GM12874 (cell line): ENCODE results near the gene INSYN2A.

Source experiments
- TF ChIP-seq, protein P1 (sequence below): IDR thresholded peaks from 2 replicates; pipeline ENCODE4 v1.5.1; 2011; ENCODE audit warnings: low read depth, mild to moderate bottlenecking, control low read depth, low read length, moderate library complexity; ENCODE audit not compliant: insufficient read depth

INSYN2A gene

DNA sequence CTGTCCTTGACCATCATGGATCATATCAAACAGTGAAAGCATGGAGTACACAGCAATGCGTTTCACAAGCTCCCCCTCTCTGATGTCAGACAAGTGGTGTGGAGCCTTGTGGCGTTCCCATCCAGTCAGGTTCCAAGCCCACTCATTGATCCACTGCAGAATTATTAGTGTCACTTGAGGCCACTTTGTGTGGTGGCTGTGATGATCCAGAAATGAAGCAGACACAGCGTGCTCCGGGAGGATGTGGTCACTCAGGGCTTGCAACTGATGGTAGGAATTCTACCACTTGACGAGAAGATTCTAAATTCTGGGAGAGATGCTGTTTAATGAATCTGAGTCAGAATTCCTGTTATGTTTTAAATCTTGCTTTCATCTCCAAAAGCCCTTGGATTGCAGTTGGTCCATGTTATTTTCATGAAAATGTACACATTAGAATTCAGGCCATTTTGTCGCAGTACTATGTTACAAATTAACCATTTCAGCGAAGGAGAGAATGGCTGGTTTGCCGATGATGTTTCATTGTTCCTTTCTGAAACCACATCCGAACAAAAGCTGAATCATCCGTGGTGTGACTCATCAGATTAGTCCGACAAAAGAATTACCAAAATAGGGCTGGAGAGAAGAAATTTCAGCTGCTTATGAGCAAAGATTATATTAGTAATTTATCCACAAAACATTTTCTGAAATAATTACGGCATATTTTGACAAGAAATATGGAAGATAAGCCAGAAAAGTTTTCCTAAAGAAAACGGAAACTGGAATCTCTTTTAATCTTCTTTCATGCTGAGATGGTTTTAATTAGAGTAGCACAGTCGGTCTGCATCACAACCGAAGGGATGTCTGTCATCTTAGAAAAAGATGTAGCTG lies 48.1 kb downstream of the INSYN2A start:
- TF ChIP-seq, protein P1, sequence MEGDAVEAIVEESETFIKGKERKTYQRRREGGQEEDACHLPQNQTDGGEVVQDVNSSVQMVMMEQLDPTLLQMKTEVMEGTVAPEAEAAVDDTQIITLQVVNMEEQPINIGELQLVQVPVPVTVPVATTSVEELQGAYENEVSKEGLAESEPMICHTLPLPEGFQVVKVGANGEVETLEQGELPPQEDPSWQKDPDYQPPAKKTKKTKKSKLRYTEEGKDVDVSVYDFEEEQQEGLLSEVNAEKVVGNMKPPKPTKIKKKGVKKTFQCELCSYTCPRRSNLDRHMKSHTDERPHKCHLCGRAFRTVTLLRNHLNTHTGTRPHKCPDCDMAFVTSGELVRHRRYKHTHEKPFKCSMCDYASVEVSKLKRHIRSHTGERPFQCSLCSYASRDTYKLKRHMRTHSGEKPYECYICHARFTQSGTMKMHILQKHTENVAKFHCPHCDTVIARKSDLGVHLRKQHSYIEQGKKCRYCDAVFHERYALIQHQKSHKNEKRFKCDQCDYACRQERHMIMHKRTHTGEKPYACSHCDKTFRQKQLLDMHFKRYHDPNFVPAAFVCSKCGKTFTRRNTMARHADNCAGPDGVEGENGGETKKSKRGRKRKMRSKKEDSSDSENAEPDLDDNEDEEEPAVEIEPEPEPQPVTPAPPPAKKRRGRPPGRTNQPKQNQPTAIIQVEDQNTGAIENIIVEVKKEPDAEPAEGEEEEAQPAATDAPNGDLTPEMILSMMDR, result no peak

DNA sequence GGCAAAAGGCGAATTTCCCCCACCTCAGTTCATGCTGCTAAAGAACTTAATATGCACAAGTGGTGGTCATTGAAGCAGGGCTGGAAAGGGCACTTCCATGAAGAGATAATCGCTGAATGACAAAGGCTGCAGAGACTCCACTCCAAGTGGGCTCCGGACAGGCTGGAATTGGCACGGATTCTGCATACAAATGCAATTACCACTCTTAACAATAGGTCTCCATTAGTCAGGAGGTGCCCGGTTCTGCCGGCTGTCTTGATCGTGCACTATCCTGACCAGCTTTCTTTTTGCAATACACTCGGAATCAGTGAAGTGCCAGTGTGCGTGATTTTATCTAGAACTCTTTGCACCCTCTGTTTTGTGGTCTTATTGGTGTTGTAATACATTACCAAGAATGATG lies 49.7 kb downstream of the INSYN2A start:
- TF ChIP-seq, protein P1, result no peak
